Epidermal melanocyte (primary cell): Measurements from ENCODE around the gene C1orf74.
"Not testable (repeated sequence)": the region's sequence is repeated elsewhere in the genome, so short reads cannot be mapped to it uniquely, and the experiment has no call there.

Source experiments
- DNase-seq: peaks from one replicate; pipeline ENCODE4 v3.0.0; 2011; ENCODE audit warnings: low spot score; ENCODE audit not compliant: insufficient read length

Gene C1orf74

DNA sequence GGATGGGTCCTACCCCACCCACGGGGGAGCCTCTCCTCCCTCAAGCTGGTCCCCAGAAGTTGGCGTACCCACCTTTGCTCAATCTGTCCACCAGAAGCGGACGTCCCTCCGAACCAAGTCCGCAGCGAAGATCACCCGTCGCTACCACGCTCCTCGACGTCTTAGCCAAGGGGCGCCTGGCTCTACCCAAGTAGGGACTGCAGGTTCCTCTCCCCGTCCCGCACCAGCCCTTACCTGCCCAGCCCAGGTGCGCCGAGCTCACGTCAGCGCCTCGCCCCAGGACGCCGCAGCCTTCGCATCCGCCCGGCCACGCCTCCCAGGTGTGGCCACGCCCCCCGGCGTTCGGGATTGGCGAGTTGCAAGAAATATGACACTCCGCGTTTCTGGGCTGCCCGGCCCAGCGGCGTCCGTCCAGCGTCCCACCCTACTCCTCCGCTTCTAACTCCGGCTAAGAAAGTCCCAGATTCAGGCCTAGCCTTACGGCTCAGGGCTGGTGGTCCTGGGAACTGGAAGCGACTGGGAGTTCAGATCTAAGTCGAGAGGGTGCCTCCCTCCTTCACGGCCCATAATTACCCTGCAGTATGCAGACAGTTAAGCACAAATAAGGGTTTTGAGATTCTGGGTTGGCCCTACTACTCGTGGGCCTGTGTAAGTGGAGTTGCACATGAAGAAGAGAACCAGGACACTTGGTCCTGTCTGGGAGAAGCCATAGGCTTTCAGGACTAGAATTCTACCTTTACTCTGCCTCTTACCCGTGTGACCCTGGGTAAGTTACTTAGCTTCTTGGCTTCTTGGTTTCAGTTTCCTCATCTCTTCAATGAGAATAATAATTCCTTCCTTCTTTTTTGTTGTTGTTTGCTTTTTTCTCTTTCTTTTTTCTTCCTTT is 21.8 kb upstream of the C1orf74 start, which contains the start of gene IRF6:
IRF6 (minus strand) TSS at position 268 of the 886 bp plus-strand sequence. CDS start 4,729 bp downstream, outside the sequence.
- DNase-seq = peak; percentile 69

DNA sequence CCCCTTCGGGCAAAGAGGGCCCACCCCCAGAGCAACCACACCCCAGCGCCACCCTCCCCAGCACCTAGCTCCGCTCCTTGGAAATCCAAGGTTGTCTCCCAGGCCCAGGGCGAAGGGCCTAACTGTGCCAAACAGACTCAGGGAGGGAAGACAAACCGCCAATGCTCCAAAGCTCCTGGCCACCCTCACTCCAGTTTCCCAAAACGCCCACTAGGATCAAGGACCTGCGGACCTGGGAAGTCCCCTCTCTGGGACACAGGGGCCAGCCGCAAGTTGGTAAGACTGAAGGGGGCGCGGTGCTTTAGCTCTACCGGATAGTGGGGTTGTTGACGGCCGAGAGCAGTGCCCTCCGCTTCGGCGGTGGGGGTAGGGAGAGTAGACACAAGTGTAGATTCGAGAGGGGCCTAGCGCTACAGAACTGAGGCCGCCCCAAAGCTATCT is 21.0 kb upstream of the C1orf74 start:
- no peak for DNase-seq

- no peak for DNase-seq
Measured at GRCh38 chr1:209803568-209803967, 19.2 kb upstream of the C1orf74 start.

GRCh38 chr1:209802780-209803152 is 18.4 kb upstream of the C1orf74 start:
- no peak for DNase-seq

- no peak for DNase-seq
Measured at GRCh38 chr1:209802117-209802779, 17.9 kb upstream of the C1orf74 start.

GRCh38 chr1:209800984-209801834 is 16.9 kb upstream of the C1orf74 start:
- no peak for DNase-seq

GRCh38 chr1:209797978-209798639 is 13.8 kb upstream of the C1orf74 start:
- no peak for DNase-seq

- not testable (repeated sequence) for DNase-seq
Measured at GRCh38 chr1:209793711-209794110, 9.4 kb upstream of the C1orf74 start.

DNA sequence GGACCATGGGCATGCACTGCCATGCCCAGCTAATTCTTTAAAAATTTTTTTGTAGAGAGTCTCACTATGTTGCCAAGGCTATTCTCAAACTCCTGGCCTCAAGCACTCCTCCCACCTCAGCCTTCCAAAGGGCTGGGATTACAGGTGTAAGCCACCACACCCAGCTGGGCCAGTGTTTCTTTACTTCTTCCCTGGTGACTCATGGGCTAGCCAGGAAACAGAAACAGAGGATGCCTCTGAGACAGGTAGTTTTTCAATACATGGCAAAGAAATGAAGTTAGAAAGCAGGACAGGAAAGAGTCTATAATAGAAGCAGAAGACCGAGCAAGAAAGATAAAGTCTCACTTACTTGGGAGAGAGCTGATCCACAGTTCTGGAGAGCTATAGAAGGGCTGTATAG is 7.6 kb upstream of the C1orf74 start:
- no peak for DNase-seq

- DNase-seq = no peak
Measured at GRCh38 chr1:209790286-209791193, 6.2 kb upstream of the C1orf74 start.

- DNase-seq = no peak
Measured at GRCh38 chr1:209789245-209789644, 4.9 kb upstream of the C1orf74 start.

DNA sequence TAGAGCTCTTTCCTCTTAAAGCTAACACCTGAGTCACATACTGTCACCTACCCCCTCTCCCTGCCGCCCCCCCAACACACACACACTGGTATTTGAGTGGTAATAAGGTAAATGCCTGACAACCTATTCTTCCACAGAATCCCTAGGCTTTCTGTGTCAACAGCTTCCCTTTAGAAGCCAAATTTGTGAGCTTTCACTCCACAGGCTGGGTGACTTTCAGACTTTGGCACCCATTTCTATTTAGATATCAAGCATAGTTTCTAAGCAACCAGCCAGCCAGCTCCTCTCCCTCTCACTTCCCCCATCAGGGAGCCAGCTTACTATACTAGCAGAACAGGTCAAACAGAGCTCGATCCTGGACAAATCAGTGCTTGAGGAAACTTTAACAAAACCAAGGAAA is 3.2 kb upstream of the C1orf74 start:
- DNase-seq = no peak

GRCh38 chr1:209786146-209786545 is 1.8 kb upstream of the C1orf74 start:
- no peak for DNase-seq

DNA sequence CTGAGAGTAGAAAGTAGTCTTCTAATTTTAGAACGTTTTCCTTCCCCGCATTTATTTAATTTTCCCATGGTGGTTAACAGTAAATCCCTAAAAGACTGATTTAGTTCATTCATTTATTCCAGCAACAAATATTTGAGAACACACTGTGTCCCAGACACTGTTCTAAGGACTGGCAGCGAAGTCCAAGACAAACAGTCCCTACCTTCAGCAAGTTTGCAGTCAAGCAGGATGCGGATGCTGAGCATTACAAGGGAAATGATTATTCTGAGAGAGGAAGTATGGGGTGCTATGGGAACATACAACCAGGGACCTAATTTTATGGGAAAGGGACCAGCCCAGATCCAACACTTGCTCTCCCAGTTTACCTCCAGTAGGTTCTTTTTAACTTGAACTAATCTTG is 1.2 kb upstream of the C1orf74 start:
- DNase-seq = no peak

DNA sequence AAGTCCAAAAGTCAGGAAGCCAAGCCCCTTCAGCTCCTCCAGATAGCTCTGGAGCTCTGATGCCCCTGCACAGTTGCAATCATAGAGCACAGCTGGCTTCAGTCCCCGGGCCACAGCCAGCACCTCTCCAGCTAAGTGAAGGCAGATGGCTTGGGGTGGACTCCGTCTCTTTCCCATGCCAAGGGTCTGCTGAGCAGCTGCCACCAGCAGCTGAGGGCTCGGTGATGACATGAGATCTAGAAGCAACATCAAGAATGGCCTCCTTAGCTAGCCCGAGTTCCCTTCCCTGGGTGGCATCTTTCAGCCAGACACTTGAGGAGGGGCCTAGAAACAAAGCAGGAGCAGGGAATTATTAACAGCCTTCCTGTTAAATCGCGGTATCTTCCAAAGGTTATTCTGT is 973 bp downstream of the C1orf74 start:
- no peak for DNase-seq

- DNase-seq = no peak
Measured at GRCh38 chr1:209780268-209780667, 4.1 kb downstream of the C1orf74 start.

DNA sequence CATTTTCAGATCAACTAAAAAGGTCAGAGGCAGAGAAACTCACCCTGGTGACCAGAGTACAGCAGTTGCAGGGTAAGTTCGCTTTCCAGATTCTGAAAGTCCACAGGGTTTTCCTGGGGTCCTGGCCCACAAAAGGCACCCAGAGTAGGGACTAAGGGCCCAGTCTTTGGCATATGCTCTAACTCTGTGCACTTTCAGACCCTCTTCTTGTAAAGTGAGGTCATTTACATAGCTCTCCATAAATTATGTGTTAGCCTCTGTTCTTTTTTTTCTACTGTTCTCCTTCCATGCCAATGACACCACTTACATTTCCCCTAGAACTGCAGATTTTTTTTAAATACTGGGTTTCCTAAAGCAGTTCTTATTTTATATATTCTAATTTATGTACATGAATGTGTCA is 6.3 kb downstream of the C1orf74 start:
- no peak for DNase-seq

- DNase-seq = no peak
Measured at GRCh38 chr1:209777587-209777986, 6.8 kb downstream of the C1orf74 start.

DNA sequence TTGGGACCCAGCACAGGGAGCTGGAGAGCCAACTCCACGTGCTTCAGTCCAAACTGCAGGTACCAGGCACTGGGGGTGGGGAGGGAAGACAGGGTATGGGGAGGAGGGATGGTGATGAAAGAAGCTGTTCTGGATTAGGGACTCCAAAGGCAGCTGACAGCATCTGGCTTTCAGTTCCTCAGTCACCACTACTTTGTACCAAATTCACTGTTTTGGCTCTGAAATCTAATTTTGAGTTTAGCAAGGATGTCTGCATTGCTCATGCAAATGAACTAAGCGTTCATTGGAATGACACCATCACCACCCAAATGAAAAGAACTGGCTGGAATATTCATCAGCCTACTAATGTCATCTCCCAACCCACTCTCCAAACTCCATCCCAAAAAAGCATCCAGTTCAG is 8.7 kb downstream of the C1orf74 start:
- no peak for DNase-seq

- no peak for DNase-seq
Measured at GRCh38 chr1:209774592-209774991, 9.8 kb downstream of the C1orf74 start.
